Activated naive CD8-positive, alpha-beta T cell treated with anti-CD3 and anti-CD28 coated beads, Interleukin-2, amount 10 ng/mL, durations not matched to agents 7 days and 5 days (primary cell): Measurements from ENCODE around the gene TP53INP2. TPM values are rescaled to one million over a fixed set of nuclear protein-coding genes. Genes with fewer than 3 reads are reported as not detected.
"Not testable (repeated sequence)": the region's sequence is repeated elsewhere in the genome, so short reads cannot be mapped to it uniquely, and the experiment has no call there.

ENCODE experiments used
- ATAC-seq: fragments of 150-1000 bp; cut with Tn5 transposase; one replicate; pipeline ENCODE4 v1.10.0; 2021; ENCODE audit warnings: low read depth, moderate library complexity
- POLR2A ChIA-PET: fragments of 350-600 bp; sonication (Branson Sonifier 250); formaldehyde crosslinking; loops from one replicate; lab custom pipeline; 2021; ENCODE audit warnings: antibody characterized with exemption; lab: Charles Lee
- DNase-seq: peaks from one replicate; pipeline ENCODE4 v3.0.0; 2021
- H3K27ac Mint-ChIP-seq: one replicate; pipeline ENCODE4 v1.8.0; 2022; ENCODE audit warnings: mild to moderate bottlenecking, mixed read lengths
- H3K27me3 Mint-ChIP-seq: one replicate; pipeline ENCODE4 v1.8.0; 2022; ENCODE audit warnings: mild to moderate bottlenecking, moderate library complexity, mixed read lengths
- H3K36me3 Mint-ChIP-seq: one replicate; pipeline ENCODE4 v1.8.0; 2021; ENCODE audit warnings: mild to moderate bottlenecking, mixed read lengths
- H3K4me1 Mint-ChIP-seq: one replicate; pipeline ENCODE4 v1.8.0; 2021; ENCODE audit warnings: mixed read lengths
- H3K4me3 Mint-ChIP-seq: one replicate; pipeline ENCODE4 v1.8.0; 2022; ENCODE audit warnings: mild to moderate bottlenecking, moderate library complexity, mixed read lengths
- H3K9me3 Mint-ChIP-seq: one replicate; pipeline ENCODE4 v1.8.0; 2021; ENCODE audit warnings: mixed read lengths
- total RNA-seq, 2 experiments: library from RNA; stranded (reverse); gene quantifications; one replicate each; pipeline ENCODE4 v1.2.3, GENCODE V29; 2021

The TP53INP2 gene
- total RNA-seq, 2 experiments from 2014 or later: 2.1 TPM

DNA sequence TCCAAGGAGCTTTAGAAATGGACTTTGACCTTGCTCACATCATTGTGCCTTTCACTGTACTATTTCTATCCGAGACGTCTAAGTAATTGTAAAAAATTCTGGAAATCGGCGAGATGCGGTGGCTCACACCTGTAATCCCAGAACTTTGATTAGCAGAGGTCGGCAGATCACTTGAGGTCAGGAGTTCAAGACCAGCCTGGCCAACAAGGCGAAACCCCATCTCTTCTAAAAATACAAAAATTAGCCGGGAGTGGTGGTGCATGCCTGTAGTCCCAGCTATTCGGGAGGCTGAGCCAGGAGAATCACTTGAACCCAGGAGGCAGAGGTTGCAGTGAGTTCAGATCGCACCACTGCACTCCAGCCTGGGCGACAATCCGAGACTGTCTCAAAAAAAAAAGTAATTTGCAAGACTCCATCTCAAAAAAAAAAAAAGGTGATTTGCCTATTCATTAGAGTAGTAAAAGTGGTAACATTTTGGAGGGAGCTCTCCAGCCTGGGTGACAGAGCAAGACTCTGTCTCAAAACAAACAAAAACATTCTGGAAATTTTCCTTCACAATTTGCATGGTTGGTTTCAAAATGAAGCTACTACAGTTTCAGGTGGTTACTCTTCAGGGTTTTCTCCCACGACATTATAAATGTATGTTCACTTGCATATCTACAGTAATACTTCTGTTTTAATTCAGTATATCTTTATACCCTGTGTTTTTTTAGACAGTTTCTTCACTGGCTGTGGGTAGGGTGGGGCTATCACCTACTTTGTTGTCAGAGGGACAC, 15.3 kb downstream of the TP53INP2 start:
- ATAC-seq, DNase-seq, H3K9me3 Mint-ChIP-seq, H3K4me1 Mint-ChIP-seq, H3K4me3 Mint-ChIP-seq, H3K27ac Mint-ChIP-seq, H3K27me3 Mint-ChIP-seq, H3K36me3 Mint-ChIP-seq: not testable (repeated sequence)
- POLR2A ChIA-PET: interaction anchor here (0.7 kb wide), 1 partner anchor 255 kb away, joined by 3 read pairs; no protein-coding TSS in a partner anchor

- Mint-ChIP-seq H3K9me3 (no peaks in the 10 kb centered on the region), H3K4me1 (no peaks in the 10 kb centered on the region), H3K27me3 (no peaks in the 10 kb centered on the region), H3K36me3 (peaks cover 10% of the 10 kb centered on the region), H3K4me3 (no peak overlapping the region), H3K27ac (no peak overlapping the region)
- POLR2A ChIA-PET: no interaction called here
- ATAC-seq (no peak), DNase-seq (no peak)
Measured at GRCh38 chr20:34720266-34720665, 16.1 kb downstream of the TP53INP2 start.

DNA sequence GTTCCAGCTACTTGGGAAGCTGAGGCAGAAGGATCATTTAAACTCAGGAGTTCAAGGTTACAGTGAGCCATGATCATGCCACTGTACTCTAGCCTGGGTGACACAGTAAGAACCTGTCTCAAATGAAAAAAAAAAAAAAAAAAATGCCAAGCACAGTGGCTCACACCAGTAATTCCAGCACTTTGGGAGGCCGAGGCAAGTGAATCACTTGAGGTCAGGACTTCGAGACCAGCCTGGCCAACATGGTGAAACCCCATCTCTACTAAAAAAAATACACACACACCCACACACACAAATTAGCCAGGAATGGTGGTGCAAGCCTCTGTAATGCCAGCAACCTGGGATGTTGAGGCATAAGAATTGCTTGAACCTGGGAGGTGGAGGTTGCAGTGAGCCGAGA, 18.4 kb downstream of the TP53INP2 start:
- H3K4me1 Mint-ChIP-seq, ATAC-seq, DNase-seq, H3K27ac Mint-ChIP-seq, H3K27me3 Mint-ChIP-seq, H3K9me3 Mint-ChIP-seq, H3K4me3 Mint-ChIP-seq: not testable (repeated sequence)
- POLR2A ChIA-PET: interaction anchor here (0.7 kb wide), 1 partner anchor 266 kb away, joined by 4 read pairs; no protein-coding TSS in a partner anchor
- peaks cover 17% of the 10 kb centered on the region for H3K36me3 Mint-ChIP-seq

- Mint-ChIP-seq H3K9me3 (no peaks in the 10 kb centered on the region), H3K4me1 (no peaks in the 10 kb centered on the region), H3K27ac (no peak overlapping the region), H3K27me3 (no peaks in the 10 kb centered on the region), H3K4me3 (no peak overlapping the region), H3K36me3 (peaks cover 17% of the 10 kb centered on the region)
- no peak for DNase-seq
- ATAC-seq: no peak
- POLR2A ChIA-PET: no interaction called here
Measured at GRCh38 chr20:34724172-34724571, 20.0 kb downstream of the TP53INP2 start.

DNA sequence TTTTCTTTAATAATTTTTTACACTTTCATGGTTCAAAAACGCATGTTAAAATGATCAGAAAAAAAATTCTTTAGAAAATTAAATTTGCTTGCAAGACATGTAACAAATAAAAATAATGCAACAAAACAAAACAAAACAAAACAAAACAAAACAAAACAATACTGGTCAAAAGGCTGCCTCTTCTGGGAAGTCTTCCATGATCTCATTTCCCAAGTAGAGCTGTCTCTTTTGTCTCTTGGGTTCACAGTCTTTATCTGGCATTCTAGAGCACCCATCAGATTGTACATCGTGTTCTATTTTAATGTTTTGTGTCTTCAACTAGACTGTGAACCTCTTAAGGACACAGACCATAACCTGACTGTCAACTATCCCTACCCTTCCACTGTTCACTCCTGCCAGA, 25.3 kb downstream of the TP53INP2 start:
- peaks cover 1% of the 10 kb centered on the region for H3K4me1 Mint-ChIP-seq
- POLR2A ChIA-PET: interaction anchor here (0.5 kb wide), 1 partner anchor 257 kb away, joined by 6 read pairs; no protein-coding TSS in a partner anchor

GRCh38 chr20:34732523-34732922, 28.4 kb downstream of the TP53INP2 start:
- ATAC-seq (no peak), DNase-seq (no peak)
- POLR2A ChIA-PET: no interaction called here
- Mint-ChIP-seq H3K27ac (no peak overlapping the region), H3K9me3 (no peaks in the 10 kb centered on the region), H3K36me3 (peaks cover 17% of the 10 kb centered on the region), H3K27me3 (no peaks in the 10 kb centered on the region), H3K4me3 (no peak overlapping the region), H3K4me1 (peaks cover 1% of the 10 kb centered on the region)

More for the DNA sequence above, 25.3 kb downstream of the TP53INP2 start:
- no peaks in the 10 kb centered on the region for H3K9me3 Mint-ChIP-seq
- H3K27ac Mint-ChIP-seq: no peak overlapping the region
- ATAC-seq (no peak), DNase-seq (no peak)
- H3K4me3 Mint-ChIP-seq: no peak overlapping the region
- no peaks in the 10 kb centered on the region for H3K27me3 Mint-ChIP-seq
- peaks cover 25% of the 10 kb centered on the region for H3K36me3 Mint-ChIP-seq

DNA sequence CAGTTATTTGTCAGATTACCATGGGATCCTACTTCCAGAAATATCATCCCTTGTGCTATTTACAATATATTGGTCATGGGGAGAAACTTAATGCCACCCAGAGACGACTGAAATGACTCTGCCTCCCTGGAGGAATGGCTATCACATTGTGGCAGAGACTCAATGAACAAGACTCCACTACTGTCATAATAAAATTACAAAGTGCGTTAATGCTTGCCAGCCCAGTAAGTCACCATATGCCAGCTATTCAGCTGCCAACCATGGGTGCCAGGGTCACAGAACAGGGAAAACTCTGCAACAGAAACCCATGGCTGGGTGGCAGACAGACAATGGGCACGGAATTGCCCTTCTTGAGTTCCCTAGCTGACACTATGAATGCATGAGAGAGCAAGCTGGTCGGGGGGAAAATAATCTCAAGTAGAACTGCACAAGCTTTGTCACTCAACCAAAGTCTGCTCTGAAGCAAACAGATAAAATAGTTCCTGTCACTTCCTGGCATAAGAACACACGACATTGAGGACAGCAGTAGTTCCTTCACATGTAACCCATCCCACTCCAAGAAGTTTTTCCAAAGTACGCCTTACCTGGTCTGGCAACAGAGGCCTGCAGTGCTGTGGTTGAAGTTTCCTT, 32.1 kb downstream of the TP53INP2 start:
- POLR2A ChIA-PET: no interaction called here
- Mint-ChIP-seq H3K36me3 (peaks cover 18% of the 10 kb centered on the region), H3K4me1 (peaks cover 1% of the 10 kb centered on the region), H3K27ac (no peak overlapping the region), H3K4me3 (no peak overlapping the region), H3K27me3 (no peaks in the 10 kb centered on the region), H3K9me3 (no peaks in the 10 kb centered on the region)
- DNase-seq: no peak
- no peak for ATAC-seq

DNA sequence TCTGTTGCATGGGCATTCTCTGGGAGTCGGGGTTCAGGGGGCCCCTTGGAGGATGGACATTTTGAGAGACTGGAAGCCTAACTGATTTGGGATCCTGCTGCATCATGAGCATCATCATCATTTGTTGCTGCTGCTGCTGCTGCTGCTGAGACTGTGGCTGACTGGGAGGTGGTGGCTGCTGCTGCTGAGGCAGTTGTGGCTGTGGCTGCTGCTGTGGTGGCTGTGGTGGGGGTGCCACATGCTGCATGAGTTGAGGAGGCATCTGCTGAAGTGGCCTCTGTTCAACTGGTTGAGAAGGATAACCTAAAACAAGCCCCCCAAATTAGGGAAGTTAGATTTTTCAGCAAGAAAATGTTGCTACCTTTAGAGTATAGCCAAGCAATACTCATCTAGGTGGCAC, 38.9 kb downstream of the TP53INP2 start:
- DNase-seq (peak; percentile 40), ATAC-seq (peak; percentile 30)
- Mint-ChIP-seq H3K4me1 (peaks cover 5% of the 10 kb centered on the region), H3K27me3 (no peaks in the 10 kb centered on the region), H3K27ac (no peak overlapping the region), H3K4me3 (no peak overlapping the region), H3K9me3 (no peaks in the 10 kb centered on the region), H3K36me3 (peaks cover 17% of the 10 kb centered on the region)
- POLR2A ChIA-PET: no interaction called here

- no peaks in the 10 kb centered on the region for H3K9me3 Mint-ChIP-seq
- POLR2A ChIA-PET: no interaction called here
- peaks cover 21% of the 10 kb centered on the region for H3K36me3 Mint-ChIP-seq
- H3K4me1 Mint-ChIP-seq: peaks cover 5% of the 10 kb centered on the region
- no peak overlapping the region for H3K27ac Mint-ChIP-seq
- ATAC-seq (no peak), DNase-seq (no peak)
- H3K27me3 Mint-ChIP-seq: no peaks in the 10 kb centered on the region
- no peak overlapping the region for H3K4me3 Mint-ChIP-seq
Measured at GRCh38 chr20:34744340-34744739, 40.2 kb downstream of the TP53INP2 start.

DNA sequence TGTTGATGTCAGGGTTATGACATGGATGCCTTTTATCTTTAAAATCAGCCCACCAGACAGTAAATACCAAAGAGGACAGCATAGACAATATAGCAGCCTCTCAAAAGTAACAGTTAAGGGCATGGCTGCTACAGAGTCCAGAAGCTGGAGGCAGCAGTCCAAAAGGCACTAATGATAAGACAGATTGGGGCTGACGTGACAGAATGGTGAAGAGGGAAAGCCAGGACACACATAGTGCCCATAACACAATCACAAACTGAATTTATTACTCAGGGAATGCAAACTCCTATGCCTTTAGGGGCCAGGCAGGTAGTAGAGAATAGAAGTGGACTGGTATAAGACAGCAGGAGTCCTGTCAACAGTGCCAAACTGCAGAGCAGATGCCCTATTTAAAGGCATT, 40.7 kb downstream of the TP53INP2 start:
- Mint-ChIP-seq H3K36me3 (peaks cover 22% of the 10 kb centered on the region), H3K9me3 (no peaks in the 10 kb centered on the region), H3K27ac (no peak overlapping the region), H3K4me1 (peaks cover 5% of the 10 kb centered on the region), H3K4me3 (no peak overlapping the region), H3K27me3 (no peaks in the 10 kb centered on the region)
- ATAC-seq: no peak
- POLR2A ChIA-PET: no interaction called here
- DNase-seq: no peak

DNA sequence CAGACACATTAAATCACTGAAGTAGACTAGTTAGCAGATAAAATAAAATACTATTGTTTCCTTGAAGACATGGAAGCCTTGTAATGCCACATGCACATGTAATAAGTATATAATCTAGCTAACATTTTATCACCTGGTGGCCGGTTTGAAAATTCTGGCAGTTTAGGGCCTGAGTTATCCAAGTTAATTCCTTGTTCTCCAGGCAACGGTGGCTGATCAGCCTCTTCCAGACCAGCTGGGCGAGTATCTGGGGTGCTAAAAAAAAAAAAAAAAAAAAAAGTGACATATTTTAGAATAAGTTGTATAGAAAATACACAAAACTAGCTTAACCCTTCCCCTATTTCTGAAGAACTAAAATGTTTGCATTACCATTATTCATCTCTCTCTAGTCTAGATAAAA, 42.5 kb downstream of the TP53INP2 start:
- H3K4me3 Mint-ChIP-seq: no peak overlapping the region
- POLR2A ChIA-PET: interaction anchor here (0.6 kb wide), 1 partner anchor 412 kb away, joined by 3 read pairs; no protein-coding TSS in a partner anchor
- no peak for DNase-seq
- no peaks in the 10 kb centered on the region for H3K27me3 Mint-ChIP-seq
- peaks cover 18% of the 10 kb centered on the region for H3K36me3 Mint-ChIP-seq
- peaks cover 5% of the 10 kb centered on the region for H3K4me1 Mint-ChIP-seq
- H3K27ac Mint-ChIP-seq: no peak overlapping the region
- no peaks in the 10 kb centered on the region for H3K9me3 Mint-ChIP-seq
- ATAC-seq: no peak

GRCh38 chr20:34747479-34747878, 43.3 kb downstream of the TP53INP2 start:
- H3K27ac Mint-ChIP-seq: no peak overlapping the region
- no peaks in the 10 kb centered on the region for H3K27me3 Mint-ChIP-seq
- H3K36me3 Mint-ChIP-seq: peaks cover 12% of the 10 kb centered on the region
- no peak overlapping the region for H3K4me3 Mint-ChIP-seq
- no peak for DNase-seq
- peaks cover 5% of the 10 kb centered on the region for H3K4me1 Mint-ChIP-seq
- POLR2A ChIA-PET: interaction anchor here (0.6 kb wide), 1 partner anchor 413 kb away, joined by 3 read pairs; no protein-coding TSS in a partner anchor
- ATAC-seq: no peak
- no peaks in the 10 kb centered on the region for H3K9me3 Mint-ChIP-seq

DNA sequence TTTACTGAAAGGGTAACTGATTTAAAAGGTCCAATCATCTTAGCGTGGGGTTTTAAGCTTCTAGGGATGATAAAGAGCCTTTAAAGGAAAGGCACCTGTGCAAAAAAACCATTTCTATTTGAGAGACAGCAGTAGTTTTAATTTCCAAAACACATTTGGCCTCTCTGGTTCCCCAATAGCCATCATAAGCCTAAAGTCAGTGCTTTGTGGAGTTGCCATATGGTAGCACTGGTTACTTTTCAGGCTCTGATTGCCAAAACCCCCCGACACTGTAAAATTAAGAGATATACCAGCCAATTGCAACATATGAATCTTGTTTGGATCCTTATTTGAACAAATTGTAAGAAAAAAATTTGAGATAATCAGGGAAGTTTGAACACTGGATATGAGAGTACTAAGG, 44.6 kb downstream of the TP53INP2 start:
- H3K27me3 Mint-ChIP-seq: no peaks in the 10 kb centered on the region
- peaks cover 11% of the 10 kb centered on the region for H3K36me3 Mint-ChIP-seq
- no peaks in the 10 kb centered on the region for H3K9me3 Mint-ChIP-seq
- H3K4me3 Mint-ChIP-seq: no peak overlapping the region
- POLR2A ChIA-PET: no interaction called here
- H3K4me1 Mint-ChIP-seq: no peaks in the 10 kb centered on the region
- no peak overlapping the region for H3K27ac Mint-ChIP-seq
- ATAC-seq (no peak), DNase-seq (no peak)

DNA sequence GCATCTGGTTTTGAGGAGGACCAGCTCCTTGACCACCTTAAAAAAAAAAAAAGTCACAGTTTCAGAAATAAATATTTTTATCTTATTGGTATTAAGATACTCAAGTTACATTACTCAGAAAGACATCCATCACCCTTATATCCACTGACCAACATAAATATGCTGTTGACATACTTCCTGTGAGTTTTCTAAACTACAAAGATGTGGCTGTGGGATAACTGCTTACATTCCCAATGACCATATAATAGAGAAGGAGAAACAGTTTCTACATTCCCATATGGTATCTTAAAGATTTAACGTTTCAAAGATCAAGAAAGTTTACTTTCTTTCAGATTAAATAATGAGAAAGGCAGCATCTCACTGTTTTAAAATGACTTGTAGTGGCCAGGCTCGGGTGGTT, 46.3 kb downstream of the TP53INP2 start:
- ATAC-seq (no peak), DNase-seq (no peak)
- peaks cover 12% of the 10 kb centered on the region for H3K36me3 Mint-ChIP-seq
- H3K9me3 Mint-ChIP-seq: no peaks in the 10 kb centered on the region
- H3K27ac Mint-ChIP-seq: no peak overlapping the region
- H3K27me3 Mint-ChIP-seq: no peaks in the 10 kb centered on the region
- H3K4me3 Mint-ChIP-seq: no peak overlapping the region
- H3K4me1 Mint-ChIP-seq: no peaks in the 10 kb centered on the region
- POLR2A ChIA-PET: no interaction called here
